A673 (cell line): ENCODE data around the gene DENND11. TPM values are rescaled to one million over a fixed set of nuclear protein-coding genes. Genes with fewer than 3 reads are reported as not detected.

ENCODE experiments used
- BruUV-seq: library from RNA; stranded (reverse); fragments of 400-500 nt; replicated peaks from 2 replicates; lab custom pipeline; 2021; lab: Mats Ljungman, UMichigan
- CTCF ChIA-PET: fragments of 300-600 bp; sonication (Branson Sonifier 250); formaldehyde crosslinking; loops from one replicate; lab custom pipeline; 2022; ENCODE audit warnings: antibody characterized with exemption; lab: Charles Lee
- POLR2A ChIA-PET: fragments of 300-600 bp; sonication (Branson Sonifier 250); formaldehyde crosslinking; loops from one replicate; lab custom pipeline; 2022; ENCODE audit warnings: antibody characterized with exemption; ENCODE audit not compliant: low non-redundant PET; lab: Charles Lee
- DNase-seq: peaks from one replicate; pipeline ENCODE4 v3.0.0-alpha.2; 2015; ENCODE audit warnings: low spot score
- H3K27ac ChIP-seq: fragments of 200-600 bp; sonication (generic); 2 replicates; pipeline ENCODE4 v1.5.1; 2016; ENCODE audit warnings: mixed run types, low read depth, mild to moderate bottlenecking, mixed read lengths, antibody characterized with exemption, low read length; ENCODE audit not compliant: poor library complexity, severe bottlenecking
- H3K27me3 ChIP-seq: fragments of 200-600 bp; sonication (generic); replicated peaks from 2 replicates; pipeline ENCODE4 v1.6.1; 2017; ENCODE audit warnings: mixed run types, low read depth, mild to moderate bottlenecking, mixed read lengths, antibody characterized with exemption, low read length; ENCODE audit not compliant: insufficient read depth, poor library complexity
- H3K36me3 ChIP-seq: fragments of 200-600 bp; sonication (generic); 2 replicates; pipeline ENCODE4 v1.6.1; 2016; ENCODE audit warnings: mixed run types, mild to moderate bottlenecking, mixed read lengths, antibody characterized with exemption, low read length; ENCODE audit not compliant: insufficient read depth, poor library complexity, severe bottlenecking
- H3K4me1 ChIP-seq: fragments of 200-600 bp; sonication (generic); 2 replicates; pipeline ENCODE4 v1.6.1; 2017; ENCODE audit warnings: mixed run types, mild to moderate bottlenecking, mixed read lengths, antibody characterized with exemption, low read length; ENCODE audit not compliant: insufficient read depth, poor library complexity, severe bottlenecking
- H3K4me3 ChIP-seq: fragments of 200-600 bp; sonication (generic); 2 replicates; pipeline ENCODE4 v1.5.1; 2016; ENCODE audit warnings: low read depth, mixed run types, mild to moderate bottlenecking, mixed read lengths, low read length; ENCODE audit not compliant: poor library complexity, severe bottlenecking
- H3K9me3 ChIP-seq: fragments of 200-600 bp; sonication (generic); 2 replicates; pipeline ENCODE4 v1.6.1; 2016; ENCODE audit warnings: mixed run types, low read depth, mild to moderate bottlenecking, mixed read lengths, antibody characterized with exemption, low read length; ENCODE audit not compliant: poor library complexity, severe bottlenecking
- EZH2 ChIP-seq: fragments of 200-600 bp; sonication (generic); IDR thresholded peaks from 2 replicates; pipeline ENCODE4 v1.6.1; 2017; ENCODE audit warnings: borderline replicate concordance, low read depth, mild to moderate bottlenecking, mixed read lengths, antibody characterized with exemption, low read length; ENCODE audit not compliant: poor library complexity, severe bottlenecking
- intact Hi-C: fragments of 100-400 bp; cut with micrococcal nuclease; formaldehyde crosslinking; loops from one replicate; pipeline ENCODE4 v1.10.0; 2022; ENCODE audit not compliant: unreplicated experiment
- total RNA-seq: library from RNA; stranded (reverse); gene quantifications from 2 replicates; pipeline ENCODE4 v1.2.3, GENCODE V29; 2021
- TF ChIP-seq, protein P1 (sequence below): fragments of 300-800, 200-600 bp; sonication (generic); conservative IDR thresholded peaks from 2 replicates; pipeline ENCODE4 v1.5.1; 2017; ENCODE audit warnings: low read depth, mild to moderate bottlenecking, antibody characterized with exemption, low read length, moderate library complexity, mixed read lengths

The DENND11 gene
- total RNA-seq, 1 experiment from 2014 or later, result 11.9 TPM

DNA sequence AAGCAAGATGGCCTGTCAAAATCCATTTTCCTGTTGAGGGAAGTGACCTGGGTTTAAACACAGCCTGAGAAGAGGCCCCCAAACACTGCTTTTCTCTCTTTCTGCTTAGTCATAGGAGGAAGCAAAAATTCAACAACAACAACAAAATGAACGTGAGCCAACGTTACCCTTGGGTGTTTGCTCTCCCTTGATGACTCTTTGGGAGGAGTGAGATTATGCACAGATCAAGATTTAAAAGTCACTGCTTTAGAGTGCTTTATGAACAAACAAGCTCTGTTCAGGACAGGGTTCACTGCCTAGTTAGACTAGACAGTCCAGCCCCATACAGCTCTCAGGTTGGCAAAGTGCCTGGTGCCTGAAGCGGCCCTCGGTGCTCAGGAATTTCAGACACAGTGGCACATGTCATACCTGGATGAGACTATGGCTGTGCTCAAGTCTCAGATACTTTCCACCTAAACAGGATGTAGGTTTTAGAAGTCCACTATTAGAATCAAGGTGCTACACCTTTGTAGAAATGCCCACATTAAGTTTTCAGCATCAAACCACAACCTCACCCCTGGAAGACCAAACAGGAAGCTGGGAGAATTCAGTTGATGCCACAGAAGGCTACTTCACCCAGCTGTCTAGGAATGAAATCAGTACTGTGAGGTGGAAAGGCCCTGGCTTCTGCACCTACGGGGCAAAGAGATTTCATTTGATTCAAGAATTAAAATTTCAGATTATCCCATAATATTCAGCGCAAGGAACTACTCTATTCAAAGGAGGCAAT lies 38.7 kb downstream of the DENND11 start:
- Histone ChIP-seq H3K4me1 (no peaks in the 10 kb centered on the region), H3K4me3 (no peak overlapping the region), H3K9me3 (no peaks in the 10 kb centered on the region), H3K36me3 (no peaks in the 10 kb centered on the region), H3K27ac (peak overlapping the region; percentile 10), H3K27me3 (no peaks in the 10 kb centered on the region)
- intact Hi-C loops, result no loop called here
- BruUV-seq, result no TSS peak
- TF ChIP-seq EZH2, result no peak
- TF ChIP-seq, protein P1, sequence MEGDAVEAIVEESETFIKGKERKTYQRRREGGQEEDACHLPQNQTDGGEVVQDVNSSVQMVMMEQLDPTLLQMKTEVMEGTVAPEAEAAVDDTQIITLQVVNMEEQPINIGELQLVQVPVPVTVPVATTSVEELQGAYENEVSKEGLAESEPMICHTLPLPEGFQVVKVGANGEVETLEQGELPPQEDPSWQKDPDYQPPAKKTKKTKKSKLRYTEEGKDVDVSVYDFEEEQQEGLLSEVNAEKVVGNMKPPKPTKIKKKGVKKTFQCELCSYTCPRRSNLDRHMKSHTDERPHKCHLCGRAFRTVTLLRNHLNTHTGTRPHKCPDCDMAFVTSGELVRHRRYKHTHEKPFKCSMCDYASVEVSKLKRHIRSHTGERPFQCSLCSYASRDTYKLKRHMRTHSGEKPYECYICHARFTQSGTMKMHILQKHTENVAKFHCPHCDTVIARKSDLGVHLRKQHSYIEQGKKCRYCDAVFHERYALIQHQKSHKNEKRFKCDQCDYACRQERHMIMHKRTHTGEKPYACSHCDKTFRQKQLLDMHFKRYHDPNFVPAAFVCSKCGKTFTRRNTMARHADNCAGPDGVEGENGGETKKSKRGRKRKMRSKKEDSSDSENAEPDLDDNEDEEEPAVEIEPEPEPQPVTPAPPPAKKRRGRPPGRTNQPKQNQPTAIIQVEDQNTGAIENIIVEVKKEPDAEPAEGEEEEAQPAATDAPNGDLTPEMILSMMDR, result no peak
- ChIA-PET CTCF (no interaction called here), POLR2A (no interaction called here)
- DNase-seq, result no peak

DNA sequence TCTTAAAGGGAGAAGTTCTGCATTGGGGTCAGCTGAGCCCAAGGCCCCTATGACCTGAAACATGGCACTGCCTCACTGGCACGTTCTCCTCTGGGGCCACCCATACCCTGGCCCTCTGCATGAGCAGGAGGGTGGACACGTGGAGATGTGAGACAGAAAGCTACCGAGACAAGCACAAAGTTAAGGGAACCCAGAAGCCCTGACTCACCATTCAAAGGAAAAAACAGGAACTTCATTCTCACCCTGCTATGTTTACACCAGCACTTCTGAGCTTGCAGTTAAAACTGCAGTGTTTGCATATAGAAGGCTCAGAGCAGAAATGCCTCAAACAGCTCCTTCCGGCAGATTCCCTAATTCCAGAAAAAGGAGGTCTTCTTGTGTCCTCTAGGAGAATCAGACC lies 41.7 kb downstream of the DENND11 start:
- no peaks in the 10 kb centered on the region for H3K4me1 ChIP-seq
- H3K4me3 ChIP-seq, result no peak overlapping the region
- DNase-seq, result no peak
- no peak overlapping the region for H3K27ac ChIP-seq
- H3K9me3 ChIP-seq, result no peaks in the 10 kb centered on the region
- intact Hi-C loops, result no loop called here
- no peaks in the 10 kb centered on the region for H3K27me3 ChIP-seq
- no TSS peak for BruUV-seq
- POLR2A ChIA-PET, result no interaction called here
- peaks cover 4% of the 10 kb centered on the region for H3K36me3 ChIP-seq
- CTCF ChIA-PET, result no interaction called here
- TF ChIP-seq, protein P1, result no peak
- TF ChIP-seq EZH2, result no peak

DNA sequence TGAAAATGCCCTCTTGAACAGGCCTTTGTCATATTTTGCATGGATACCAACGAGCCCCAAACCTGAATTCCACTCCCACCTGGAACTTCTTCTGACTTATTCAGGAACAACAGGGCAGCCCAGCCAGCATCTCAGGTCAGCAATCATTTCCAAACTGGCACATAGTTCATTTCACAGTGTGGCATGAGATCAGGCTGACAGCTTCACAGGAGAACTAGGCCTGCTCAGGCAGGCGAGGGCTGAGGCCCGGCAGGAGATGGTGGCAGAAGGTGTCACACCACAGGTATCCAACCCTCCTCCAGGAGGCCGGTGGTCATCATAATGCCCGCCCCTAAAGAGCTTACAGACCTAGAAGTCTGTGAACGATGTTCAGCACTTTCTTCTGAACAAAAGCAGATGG lies 42.5 kb downstream of the DENND11 start:
- Histone ChIP-seq H3K27me3 (no peaks in the 10 kb centered on the region), H3K4me1 (no peaks in the 10 kb centered on the region), H3K4me3 (no peak overlapping the region), H3K36me3 (peaks cover 4% of the 10 kb centered on the region), H3K27ac (no peak overlapping the region), H3K9me3 (no peaks in the 10 kb centered on the region)
- POLR2A ChIA-PET, result no interaction called here
- no TSS peak for BruUV-seq
- CTCF ChIA-PET, result no interaction called here
- TF ChIP-seq EZH2, result no peak
- TF ChIP-seq, protein P1, result no peak
- intact Hi-C loops, result no loop called here
- DNase-seq, result no peak
